GM21619 (cell line): ENCODE measurements around the gene SLC1A7.

Source experiments
- ATAC-seq: cut with Tn5 transposase; IDR thresholded peaks from one replicate; pipeline ENCODE4 v1.9.1; 2021; ENCODE audit not compliant: unreplicated experiment

The SLC1A7 gene

GRCh38 chr1:53160924-53161378 is 18.5 kb upstream of the SLC1A7 start:
- ATAC-seq: no peak

DNA sequence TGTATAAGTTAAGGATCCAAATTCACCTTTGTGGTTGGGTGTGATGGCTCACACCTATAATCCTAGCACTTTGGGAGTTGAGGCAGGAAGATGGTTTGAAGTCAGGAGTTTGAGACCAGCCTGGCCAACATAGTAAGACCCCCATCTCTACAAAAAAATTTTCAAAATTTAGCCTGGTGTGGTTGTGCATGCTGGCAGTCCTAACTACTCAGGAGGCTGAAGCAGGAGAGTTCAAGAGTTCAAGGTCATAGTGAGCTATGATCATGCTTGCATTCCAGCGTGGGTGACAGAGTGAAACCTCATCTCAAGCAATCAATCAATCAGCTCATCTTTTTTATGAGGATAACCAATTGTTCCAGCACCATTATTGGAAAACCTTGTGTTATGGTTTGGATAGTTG is 16.5 kb upstream of the SLC1A7 start:
- ATAC-seq: no peak

DNA sequence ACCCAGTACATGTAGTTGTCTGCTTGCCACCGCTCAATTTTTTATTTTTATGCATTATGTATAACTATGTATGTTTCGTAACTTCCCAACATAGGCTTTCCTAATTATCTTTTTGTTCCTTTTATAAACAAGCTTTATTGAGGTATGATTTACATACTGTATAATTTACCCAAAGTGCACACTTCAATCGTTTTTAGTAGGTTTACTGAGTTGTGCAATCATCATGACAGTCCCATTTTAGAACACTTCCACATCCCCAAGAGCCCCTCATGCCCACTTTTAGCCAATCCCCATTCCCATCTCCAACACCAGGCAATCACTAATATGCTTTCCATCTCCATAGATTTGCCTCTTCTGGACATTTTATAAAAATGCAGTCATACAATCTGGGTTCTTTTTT is 14.3 kb upstream of the SLC1A7 start:
- no peak for ATAC-seq

- ATAC-seq: no peak
Measured at GRCh38 chr1:53155945-53156344, 13.5 kb upstream of the SLC1A7 start.

DNA sequence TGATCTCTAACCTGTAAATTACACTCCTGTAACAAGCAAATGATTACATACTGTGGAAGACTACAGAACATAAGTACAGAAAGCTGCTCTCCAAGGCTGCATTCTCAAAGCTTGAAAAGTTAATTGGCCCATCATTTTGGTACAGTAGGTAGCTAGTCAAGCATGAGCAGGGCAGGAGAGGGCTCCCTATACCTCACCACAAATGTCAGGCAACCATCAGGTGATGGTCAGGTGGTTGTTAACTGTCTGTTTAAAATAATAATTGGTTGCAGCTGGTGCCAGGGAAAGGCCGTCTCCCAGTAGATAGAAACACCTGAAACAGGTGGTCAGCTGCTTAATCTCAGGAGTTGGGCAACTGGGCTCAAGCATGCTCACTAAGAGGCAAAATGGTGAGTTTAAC is 13.1 kb upstream of the SLC1A7 start:
- no peak for ATAC-seq

DNA sequence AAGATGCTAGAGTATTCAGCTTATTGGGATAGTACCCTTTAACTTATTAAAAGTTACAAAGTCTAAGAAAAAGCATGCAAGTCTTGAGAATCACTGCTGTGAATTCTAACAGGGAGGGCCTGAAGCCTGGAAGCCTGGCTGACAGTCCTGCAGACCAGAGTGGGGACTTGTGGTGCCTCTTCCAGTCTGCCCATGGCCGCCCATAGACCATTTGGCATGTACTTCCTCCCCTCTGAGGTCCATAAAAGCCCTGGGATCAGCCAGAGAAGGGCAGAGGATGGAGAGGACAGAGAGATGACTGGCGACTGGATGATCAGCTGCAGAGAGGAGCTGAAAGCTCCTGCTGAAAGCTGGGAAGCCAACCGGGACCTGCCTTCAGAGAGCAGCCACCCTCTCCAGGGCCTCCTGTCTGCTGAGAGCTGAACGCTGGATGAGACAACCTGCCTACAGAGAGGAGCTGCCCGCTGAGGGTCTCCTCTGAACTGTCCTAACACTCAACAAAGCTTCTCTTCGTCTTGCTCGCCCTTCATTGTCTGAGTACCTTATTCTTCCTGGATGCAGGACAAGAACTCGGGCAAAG is 12.5 kb upstream of the SLC1A7 start:
- ATAC-seq: no peak

DNA sequence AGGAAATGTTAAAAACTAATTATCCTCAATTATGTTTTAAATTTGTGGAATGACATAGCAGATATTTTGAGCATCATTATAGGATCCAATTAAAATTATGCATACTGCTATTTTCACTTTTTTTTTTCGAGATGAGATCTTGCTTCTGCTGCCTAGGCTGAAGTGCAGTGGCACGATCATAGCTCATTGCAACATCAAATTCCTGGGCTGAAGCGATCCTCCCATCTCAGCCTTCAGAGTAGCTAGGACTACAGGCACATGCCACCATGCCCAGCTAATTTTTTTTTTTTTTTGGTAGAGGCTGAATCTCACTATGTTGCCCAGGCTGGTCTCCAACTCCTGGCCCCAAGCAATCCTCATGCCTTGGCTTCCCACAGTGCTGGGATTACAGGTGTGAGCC is 11.3 kb upstream of the SLC1A7 start:
- no peak for ATAC-seq

DNA sequence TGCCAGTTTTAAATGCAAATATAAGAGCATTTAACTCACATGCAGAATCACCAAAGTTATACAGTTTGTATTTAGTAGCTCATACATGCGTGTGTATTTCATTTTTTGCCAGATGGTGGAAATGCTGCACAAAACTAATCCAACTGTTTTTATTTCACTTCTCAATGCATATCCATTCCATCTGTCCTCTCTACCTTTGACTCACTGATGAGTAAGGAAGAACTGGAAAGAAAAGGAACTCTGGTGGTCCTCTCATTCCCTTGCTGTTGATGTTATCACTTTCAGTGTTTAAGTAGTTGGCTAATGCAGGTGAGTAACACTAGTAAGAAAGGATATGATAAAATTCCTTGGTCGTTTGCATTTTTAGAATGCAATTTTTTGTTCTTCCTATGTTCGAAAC is 5.7 kb upstream of the SLC1A7 start:
- ATAC-seq: no peak

- ATAC-seq: no peak
Measured at GRCh38 chr1:53147174-53147573, 4.7 kb upstream of the SLC1A7 start.

- no peak for ATAC-seq
Measured at GRCh38 chr1:53145942-53146708, 3.7 kb upstream of the SLC1A7 start.

- ATAC-seq: no peak
Measured at GRCh38 chr1:53145619-53145941, 3.1 kb upstream of the SLC1A7 start.

DNA sequence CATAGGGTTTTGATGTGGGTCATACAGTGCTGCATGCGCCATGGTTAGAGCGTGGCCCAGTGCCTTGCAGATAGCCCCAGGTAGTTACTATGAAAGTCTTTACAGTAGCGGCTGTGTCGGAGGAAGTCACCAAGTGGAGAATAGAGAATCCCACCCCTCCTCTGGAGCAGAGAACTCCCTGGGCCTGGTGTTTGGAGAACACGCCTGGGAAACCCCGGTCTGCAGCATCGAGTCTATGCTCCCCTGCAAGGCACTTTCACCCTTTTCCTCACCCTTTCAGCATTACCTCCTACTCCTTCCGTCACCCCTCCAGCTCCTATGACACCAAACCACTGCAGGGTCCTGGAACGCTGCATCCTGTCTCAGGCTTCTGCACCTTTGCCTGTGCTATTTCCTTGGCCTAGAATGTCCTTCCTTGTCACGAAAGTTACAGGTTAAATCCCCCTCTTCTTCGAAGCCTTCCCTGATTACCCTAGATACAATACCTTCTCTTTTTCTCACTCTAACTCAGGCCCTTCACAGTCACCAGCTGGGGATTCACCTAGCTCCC is 2.7 kb upstream of the SLC1A7 start:
- no peak for ATAC-seq

DNA sequence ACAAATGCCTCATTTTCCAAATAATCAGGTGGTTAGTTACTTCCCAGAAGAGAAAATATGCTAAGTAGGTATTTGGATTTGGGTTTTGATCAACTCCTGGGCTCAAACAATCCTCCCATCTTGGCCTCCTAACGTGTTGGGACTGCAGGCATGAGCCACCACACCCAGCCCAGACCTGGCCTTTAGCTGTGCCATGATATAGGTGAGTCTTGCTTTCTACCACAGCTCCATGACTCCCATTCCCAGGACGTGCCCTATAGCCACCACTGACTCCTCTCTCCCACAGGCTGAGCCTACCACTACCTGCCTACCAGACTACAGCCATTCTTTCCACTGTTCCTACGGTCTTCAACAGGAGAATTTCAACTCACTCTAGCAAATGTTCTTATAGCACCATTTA is 1.8 kb upstream of the SLC1A7 start:
- no peak for ATAC-seq

- ATAC-seq: no peak
Measured at GRCh38 chr1:53143527-53143926, 1.1 kb upstream of the SLC1A7 start.

DNA sequence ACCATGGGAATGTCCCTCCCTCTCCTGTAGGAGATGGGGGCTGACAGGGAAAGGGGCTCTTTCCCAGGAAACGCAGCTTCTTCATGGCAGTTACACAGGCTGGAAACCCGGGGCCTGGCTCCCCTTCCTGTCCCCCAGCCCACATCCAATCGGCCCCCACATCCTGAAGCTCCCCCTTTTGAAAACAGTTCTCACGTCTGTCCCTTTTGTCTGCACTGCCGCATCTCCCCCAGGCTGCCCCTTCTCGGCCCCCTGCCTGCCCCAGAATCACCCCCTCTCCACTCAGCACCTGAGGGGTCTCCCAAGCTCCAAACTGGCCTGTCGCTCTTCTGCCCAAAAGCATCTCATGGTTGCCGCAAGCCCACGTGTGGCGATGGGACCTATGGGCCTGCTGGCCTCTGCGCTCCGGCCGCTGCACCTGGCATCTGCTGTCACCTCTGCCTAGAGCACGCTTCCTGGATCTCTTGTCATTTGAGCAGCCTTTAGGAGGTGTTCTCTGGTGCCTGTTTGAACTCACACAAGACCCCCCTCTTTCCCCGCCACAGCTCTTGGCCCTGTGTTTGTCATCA is 867 bp downstream of the SLC1A7 start:
- no peak for ATAC-seq

- ATAC-seq: no peak
Measured at GRCh38 chr1:53140451-53140850, 2.0 kb downstream of the SLC1A7 start.

DNA sequence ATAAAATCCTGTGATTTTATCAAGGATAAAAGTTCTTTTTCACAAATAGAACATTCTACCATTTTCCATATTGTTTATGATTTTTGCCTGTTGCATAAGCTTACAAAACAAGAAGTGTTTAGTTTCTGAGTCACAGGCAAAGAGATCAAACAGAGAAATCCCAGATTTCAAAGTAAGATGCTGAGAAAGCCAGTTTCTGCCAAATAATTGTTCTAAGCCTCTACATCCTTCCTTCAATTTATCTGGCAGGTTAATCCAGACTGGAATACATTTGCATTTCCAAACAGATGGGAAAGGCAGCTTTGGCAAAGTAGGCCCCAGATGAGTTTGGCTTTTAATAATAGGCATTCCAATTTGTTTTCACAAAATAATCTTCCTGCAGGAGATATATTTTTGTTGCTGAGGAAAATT is 2.5 kb downstream of the SLC1A7 start:
- ATAC-seq: no peak

DNA sequence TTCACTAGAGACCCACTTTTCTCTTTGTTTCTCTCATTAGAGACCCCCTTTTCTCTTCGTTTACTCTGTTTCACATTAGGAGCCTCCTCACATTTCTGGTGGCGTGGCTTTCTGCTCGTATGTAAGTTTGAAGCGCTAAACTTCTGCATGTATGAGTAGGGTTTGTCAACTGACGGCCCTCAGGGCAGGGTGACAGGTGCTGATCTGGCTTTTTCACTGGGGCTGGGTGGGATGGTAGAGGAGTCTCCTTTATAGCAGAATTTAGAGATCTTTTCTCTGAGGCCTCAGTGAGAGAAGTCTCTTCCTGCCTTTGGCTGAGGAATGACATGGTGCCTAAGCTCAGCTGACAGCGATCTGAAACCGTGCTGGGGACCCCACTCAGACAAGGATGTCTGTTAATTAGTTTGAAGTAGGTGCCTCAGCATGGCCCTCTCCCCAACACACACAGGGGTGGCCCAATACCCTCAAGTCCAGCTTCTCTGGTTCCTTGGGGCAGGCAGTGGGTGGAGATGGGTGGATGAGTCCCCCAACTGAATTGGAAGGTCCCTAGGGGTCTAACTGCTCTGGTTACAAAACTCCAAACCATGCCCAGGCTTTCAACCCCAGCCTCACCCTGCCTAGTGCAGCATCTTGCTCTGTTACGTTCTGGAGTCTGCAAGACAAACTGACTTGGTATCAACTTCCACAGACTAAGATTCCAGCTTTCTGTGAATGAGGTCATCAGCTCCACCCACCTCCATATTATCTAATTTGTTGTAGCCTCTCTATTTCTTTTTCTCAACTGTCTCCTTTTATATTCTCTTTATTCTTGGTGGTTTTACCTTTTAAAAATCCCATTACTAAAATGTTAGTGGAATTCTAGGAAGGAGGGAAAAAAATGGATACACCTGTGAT is 3.2 kb downstream of the SLC1A7 start:
- ATAC-seq: no peak

DNA sequence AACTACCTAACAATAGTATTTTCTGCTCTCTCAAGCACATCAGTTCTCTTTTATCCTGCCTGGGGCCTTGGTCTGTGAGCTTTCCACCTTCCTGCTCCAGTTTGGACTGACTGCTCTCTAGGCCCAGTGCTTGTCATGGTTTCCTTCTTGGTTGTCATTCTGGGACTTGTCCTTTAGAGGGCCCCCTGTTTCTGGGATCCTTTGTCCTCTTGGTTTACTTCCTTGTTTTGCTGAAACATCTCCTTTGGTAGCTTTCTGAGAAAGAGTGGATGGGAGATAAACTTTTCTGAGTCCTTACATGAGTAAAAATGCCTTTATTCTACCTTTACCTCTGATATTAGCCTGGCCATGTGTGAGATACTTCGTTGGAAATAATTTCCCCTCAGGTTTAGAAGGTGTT is 4.7 kb downstream of the SLC1A7 start:
- no peak for ATAC-seq

- ATAC-seq: no peak
Measured at GRCh38 chr1:53135735-53136114, 6.7 kb downstream of the SLC1A7 start.

DNA sequence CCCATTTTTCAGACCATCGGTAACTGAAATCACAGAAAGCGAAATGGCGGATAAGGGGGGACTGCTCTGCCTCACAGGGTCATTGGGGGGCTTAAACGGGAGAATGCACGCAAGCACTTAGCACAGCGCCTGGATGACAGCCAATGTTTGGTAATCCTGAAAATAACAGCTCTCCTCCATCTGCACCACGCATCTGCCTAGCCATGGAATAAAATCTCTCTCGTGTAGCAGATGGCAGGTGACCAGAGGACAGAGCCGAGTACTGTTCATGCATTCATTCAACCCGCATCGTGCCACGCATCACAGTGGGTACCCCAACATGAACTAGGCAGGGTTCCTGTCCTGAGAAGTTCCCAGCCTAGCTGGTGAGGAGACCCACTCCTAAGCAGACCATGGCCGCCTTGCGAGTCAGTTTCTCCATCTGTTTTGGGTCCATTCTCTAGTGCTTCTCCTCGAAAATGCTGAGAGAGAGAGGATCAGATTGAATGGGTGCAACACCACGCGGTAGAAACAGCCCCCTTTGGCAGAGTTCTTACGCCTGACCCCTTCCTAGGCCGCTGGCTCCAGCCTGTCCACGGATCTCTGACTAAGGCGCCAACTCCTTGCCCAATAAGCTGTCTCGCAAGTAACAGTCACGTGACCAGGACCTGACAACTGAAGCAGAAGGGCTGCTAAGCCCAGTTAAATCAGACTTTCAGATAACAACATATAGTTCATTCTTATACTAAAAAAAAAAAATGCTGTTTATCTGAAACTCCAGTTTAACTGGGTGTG is 7.3 kb downstream of the SLC1A7 start:
- no peak for ATAC-seq
